H9 (cell line): Measurements from ENCODE around the gene SPATA17. TPM values are rescaled to one million over a fixed set of nuclear protein-coding genes. Genes with fewer than 3 reads are reported as not detected.

Source experiments
- DNase-seq: peaks from one replicate; pipeline ENCODE4 v3.0.0-alpha.2; 2017
- H2AFZ ChIP-seq: one replicate; pipeline ENCODE4 v1.6.1; 2013; ENCODE audit warnings: mild to moderate bottlenecking, low read length, control low read depth, moderate library complexity
- H2AK5ac ChIP-seq: 2 replicates; pipeline ENCODE4 v1.6.1; 2013; ENCODE audit warnings: low read length, control low read depth, mixed read lengths; ENCODE audit not compliant: insufficient read length
- H2BK120ac ChIP-seq: one replicate; pipeline ENCODE4 v1.6.1; 2013; ENCODE audit warnings: low read depth, mild to moderate bottlenecking, low read length, control low read depth, inconsistent platforms; ENCODE audit not compliant: poor library complexity, severe bottlenecking
- H2BK12ac ChIP-seq: 2 replicates; pipeline ENCODE4 v1.6.1; 2013; ENCODE audit warnings: low read length, control low read depth, mixed read lengths, low read depth; ENCODE audit not compliant: insufficient read length
- H2BK15ac ChIP-seq: 2 replicates; pipeline ENCODE4 v1.6.1; 2013; ENCODE audit warnings: low read depth, low read length, control low read depth
- H2BK20ac ChIP-seq: one replicate; pipeline ENCODE4 v1.6.1; 2013; ENCODE audit warnings: low read depth, mild to moderate bottlenecking, low read length, control low read depth, inconsistent platforms; ENCODE audit not compliant: poor library complexity, severe bottlenecking
- H2BK5ac ChIP-seq: 2 replicates; pipeline ENCODE4 v1.6.1; 2013; ENCODE audit warnings: low read length, control low read depth, mixed read lengths; ENCODE audit not compliant: insufficient read length
- H3K14ac ChIP-seq: 2 replicates; pipeline ENCODE4 v1.6.1; 2013; ENCODE audit warnings: low read length, control low read depth; ENCODE audit not compliant: insufficient read depth
- H3K18ac ChIP-seq: 2 replicates; pipeline ENCODE4 v1.6.1; 2013; ENCODE audit warnings: low read depth, mild to moderate bottlenecking, mixed read lengths, low read length, control low read depth; ENCODE audit not compliant: insufficient read length
- H3K23ac ChIP-seq: 2 replicates; pipeline ENCODE4 v1.6.1; 2013; ENCODE audit warnings: low read length, control low read depth, mixed read lengths, low read depth; ENCODE audit not compliant: insufficient read length
- H3K23me2 ChIP-seq: 2 replicates; pipeline ENCODE4 v1.6.1; 2013; ENCODE audit warnings: low read depth, mild to moderate bottlenecking, mixed read lengths, low read length, control low read depth; ENCODE audit not compliant: insufficient read length, poor library complexity, severe bottlenecking
- H3K27ac ChIP-seq: 2 replicates; pipeline ENCODE4 v1.5.1; 2013; ENCODE audit warnings: low read length, control low read depth, mixed read lengths, low read depth; ENCODE audit not compliant: insufficient read length
- H3K27me3 ChIP-seq: 2 replicates; pipeline ENCODE4 v1.6.1; 2013; ENCODE audit warnings: low read length, control low read depth, inconsistent platforms; ENCODE audit not compliant: insufficient read depth
- H3K4ac ChIP-seq: 2 replicates; pipeline ENCODE4 v1.6.1; 2013; ENCODE audit warnings: low read depth, mild to moderate bottlenecking, control low read depth, inconsistent platforms, low read length, moderate library complexity
- H3K4me1 ChIP-seq: 2 replicates; pipeline ENCODE4 v1.6.1; 2013; ENCODE audit warnings: low read length, control low read depth, inconsistent platforms; ENCODE audit not compliant: insufficient read depth
- H3K4me2 ChIP-seq: 2 replicates; pipeline ENCODE4 v1.6.1; 2013; ENCODE audit warnings: low read length, control low read depth, mixed read lengths; ENCODE audit not compliant: insufficient read length, insufficient read depth
- H3K56ac ChIP-seq: 2 replicates; pipeline ENCODE4 v1.6.1; 2013; ENCODE audit warnings: low read depth, mild to moderate bottlenecking, mixed read lengths, low read length, control low read depth; ENCODE audit not compliant: insufficient read length
- H3K79me1 ChIP-seq: 2 replicates; pipeline ENCODE4 v1.6.1; 2013; ENCODE audit warnings: low read depth, mild to moderate bottlenecking, moderate library complexity, low read length, control low read depth, inconsistent platforms; ENCODE audit not compliant: insufficient read depth, poor library complexity, severe bottlenecking
- H3K79me2 ChIP-seq: 2 replicates; pipeline ENCODE4 v1.6.1; 2013; ENCODE audit warnings: low read length, control low read depth, inconsistent platforms; ENCODE audit not compliant: insufficient read depth
- H3K9ac ChIP-seq: 2 replicates; pipeline ENCODE4 v1.6.1; 2013; ENCODE audit warnings: low read length, control low read depth, mixed read lengths; ENCODE audit not compliant: insufficient read length; ENCODE audit errors: extremely low read depth
- H3K9me3 ChIP-seq: one replicate; pipeline ENCODE4 v1.6.1; 2013; ENCODE audit warnings: low read depth, low read length, inconsistent platforms; ENCODE audit not compliant: control insufficient read depth
- H3T11ph ChIP-seq: one replicate; pipeline ENCODE4 v1.6.1; 2013; ENCODE audit warnings: mild to moderate bottlenecking, low read length, control low read depth, inconsistent platforms
- H4K20me1 ChIP-seq: one replicate; pipeline ENCODE4 v1.6.1; 2013; ENCODE audit not compliant: control insufficient read depth, insufficient read length, insufficient read depth
- H4K5ac ChIP-seq: 2 replicates; pipeline ENCODE4 v1.6.1; 2013; ENCODE audit warnings: low read depth, mild to moderate bottlenecking, mixed read lengths, low read length, control low read depth; ENCODE audit not compliant: insufficient read length
- H4K8ac ChIP-seq: replicated peaks from 2 replicates; pipeline ENCODE4 v1.6.1; 2013; ENCODE audit warnings: low read length, control low read depth, mixed read lengths, low read depth; ENCODE audit not compliant: insufficient read length
- H4K91ac ChIP-seq: 2 replicates; pipeline ENCODE4 v1.6.1; 2013; ENCODE audit warnings: low read depth, mild to moderate bottlenecking, moderate library complexity, mixed read lengths, low read length, control low read depth; ENCODE audit not compliant: insufficient read length
- H3K27ac Mint-ChIP-seq, 3 experiments: 2 replicates in 2 of 3; 3 replicates in 1 of 3; pipeline ENCODE4 v1.8.0; 2020 to 2021; ENCODE audit warnings: mixed read lengths in 3 of 3, mild to moderate bottlenecking in 1 of 3, moderate library complexity in 1 of 3
- H3K27me3 Mint-ChIP-seq: 2 replicates; pipeline ENCODE4 v1.8.0; 2021; ENCODE audit warnings: low read depth, mild to moderate bottlenecking, moderate library complexity, mixed read lengths
- H3K36me3 Mint-ChIP-seq, 3 experiments: 2 replicates in 2 of 3; 3 replicates in 1 of 3; pipeline ENCODE4 v1.8.0; 2020 to 2021; ENCODE audit warnings: low read depth in 3 of 3, mixed read lengths in 3 of 3; ENCODE audit not compliant: insufficient read depth in 1 of 3
- H3K4me1 Mint-ChIP-seq, 2 experiments: 2 replicates each; pipeline ENCODE4 v1.8.0; 2020; ENCODE audit warnings: mixed read lengths in 2 of 2
- H3K4me3 Mint-ChIP-seq, 2 experiments: 2 replicates in 1 of 2; 3 replicates in 1 of 2; pipeline ENCODE4 v1.8.0; 2020 to 2021; ENCODE audit warnings: mild to moderate bottlenecking in 2 of 2, mixed read lengths in 2 of 2, moderate library complexity in 1 of 2
- H3K9me3 Mint-ChIP-seq, 2 experiments: 2 replicates in 1 of 2; 3 replicates in 1 of 2; pipeline ENCODE4 v1.8.0; 2020; ENCODE audit warnings: mild to moderate bottlenecking in 2 of 2, mixed read lengths in 2 of 2, moderate library complexity in 1 of 2
- WGBS: extraction: QIAGEN DNeasy Blood & Tissue Kit; methylation state at CpG from one replicate; pipeline ENCODE4 v1.1.7; 2013; ENCODE audit warnings: missing lambda C conversion rate, low lambda C conversion rate, mixed read lengths; ENCODE audit not compliant: insufficient read length; ENCODE audit errors: extremely low coverage; 5-methylcytosine and 5-hydroxymethylcytosine counted together
- total RNA-seq: library from RNA; stranded (reverse); gene quantifications from 2 replicates; pipeline ENCODE4 v1.2.1, GENCODE V29; 2021
- TF ChIP-seq, protein P1 (sequence below): fragments of 200-600 bp; sonication (generic); conservative IDR thresholded peaks from 3 replicates; pipeline ENCODE4 v1.8.0; 2021; ENCODE audit warnings: antibody characterized with exemption, mild to moderate bottlenecking

The SPATA17 gene
- total RNA-seq, 1 experiment from 2014 or later, result 0.44 TPM

DNA sequence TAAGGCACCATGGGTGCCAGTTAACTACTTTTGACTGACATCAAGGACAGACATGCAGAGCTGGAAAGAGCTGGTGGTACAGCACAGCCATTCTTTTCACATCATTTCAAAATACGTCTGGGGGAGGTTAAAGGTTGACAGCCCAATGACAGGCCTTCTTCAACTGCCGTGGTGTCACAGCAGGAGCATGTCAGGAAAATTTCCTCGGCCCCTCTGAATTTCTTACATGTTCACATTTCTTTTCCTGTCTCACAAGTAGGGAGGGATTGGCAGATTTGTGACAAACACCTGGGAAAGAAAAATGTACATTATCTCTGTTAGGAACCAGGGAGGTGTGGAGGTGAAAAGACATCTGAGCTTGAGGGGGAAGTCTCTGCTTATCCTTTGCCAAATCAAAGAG is 279.1 kb downstream of the SPATA17 start:
- H3K9me3 ChIP-seq, result no peaks in the 10 kb centered on the region

More for the DNA sequence above, 279.1 kb downstream of the SPATA17 start:
- H3K23me2 ChIP-seq, result no peaks in the 10 kb centered on the region
- no peak overlapping the region for H2AK5ac ChIP-seq
- no peak overlapping the region for H3T11ph ChIP-seq
- H2AFZ ChIP-seq, result no peak overlapping the region
- no CpG with 5 or more reads among the region's 3 CpGs for WGBS
- no peak for DNase-seq
- no peak overlapping the region for H3K23ac ChIP-seq
- H2BK20ac ChIP-seq, result no peak overlapping the region
- no peaks in the 10 kb centered on the region for H3K79me1 ChIP-seq
- no peak overlapping the region for H4K91ac ChIP-seq
- no peak overlapping the region for H2BK120ac ChIP-seq
- H3K18ac ChIP-seq, result no peak overlapping the region
- Mint-ChIP-seq H3K36me3 (no peaks in the 10 kb centered on the region), H3K4me1 (no peaks in the 10 kb centered on the region), H3K27ac (no peak overlapping the region), H3K9me3 (no peaks in the 10 kb centered on the region), H3K4me3 (no peak overlapping the region), H3K27me3 (peaks cover 1% of the 10 kb centered on the region; the same call in 1 of the 2 replicates)
- H4K20me1 ChIP-seq, result no peaks in the 10 kb centered on the region
- H3K4me2 ChIP-seq, result no peak overlapping the region
- H2BK12ac ChIP-seq, result no peak overlapping the region
- H3K14ac ChIP-seq, result no peak overlapping the region
- H3K4me1 ChIP-seq, result no peaks in the 10 kb centered on the region
- no peak overlapping the region for H4K5ac ChIP-seq
- TF ChIP-seq, protein P1, sequence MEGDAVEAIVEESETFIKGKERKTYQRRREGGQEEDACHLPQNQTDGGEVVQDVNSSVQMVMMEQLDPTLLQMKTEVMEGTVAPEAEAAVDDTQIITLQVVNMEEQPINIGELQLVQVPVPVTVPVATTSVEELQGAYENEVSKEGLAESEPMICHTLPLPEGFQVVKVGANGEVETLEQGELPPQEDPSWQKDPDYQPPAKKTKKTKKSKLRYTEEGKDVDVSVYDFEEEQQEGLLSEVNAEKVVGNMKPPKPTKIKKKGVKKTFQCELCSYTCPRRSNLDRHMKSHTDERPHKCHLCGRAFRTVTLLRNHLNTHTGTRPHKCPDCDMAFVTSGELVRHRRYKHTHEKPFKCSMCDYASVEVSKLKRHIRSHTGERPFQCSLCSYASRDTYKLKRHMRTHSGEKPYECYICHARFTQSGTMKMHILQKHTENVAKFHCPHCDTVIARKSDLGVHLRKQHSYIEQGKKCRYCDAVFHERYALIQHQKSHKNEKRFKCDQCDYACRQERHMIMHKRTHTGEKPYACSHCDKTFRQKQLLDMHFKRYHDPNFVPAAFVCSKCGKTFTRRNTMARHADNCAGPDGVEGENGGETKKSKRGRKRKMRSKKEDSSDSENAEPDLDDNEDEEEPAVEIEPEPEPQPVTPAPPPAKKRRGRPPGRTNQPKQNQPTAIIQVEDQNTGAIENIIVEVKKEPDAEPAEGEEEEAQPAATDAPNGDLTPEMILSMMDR, result no peak
- no peaks in the 10 kb centered on the region for H3K79me2 ChIP-seq
- H4K8ac ChIP-seq, result no peak overlapping the region
- H3K56ac ChIP-seq, result no peak overlapping the region
- H2BK5ac ChIP-seq, result no peak overlapping the region
- no peak overlapping the region for H3K4ac ChIP-seq
- H3K9ac ChIP-seq, result no peak overlapping the region
- no peaks in the 10 kb centered on the region; the same call in 1 of the 2 replicates for H3K27me3 ChIP-seq
- no peak overlapping the region for H3K27ac ChIP-seq
- H2BK15ac ChIP-seq, result no peak overlapping the region
